Sciatic nerve (tissue), 2 donors: ENCODE measurements around the gene MAPK7. TPM values are rescaled to one million over a fixed set of nuclear protein-coding genes. Genes with fewer than 3 reads are reported as not detected.

ENCODE experiments used
- ATAC-seq: fragments of 200-7000 bp; cut with Tn5 transposase; one replicate; pipeline ENCODE4 v1.9.1; 2020; ENCODE audit warnings: mild to moderate bottlenecking, moderate library complexity
- DNase-seq: peaks from one replicate; pipeline ENCODE4 v3.0.0-alpha.2; 2020; ENCODE audit warnings: low spot score
- intact Hi-C: fragments of 100-400 bp; cut with DNase I; formaldehyde crosslinking; loops from one replicate; pipeline ENCODE4 v1.14.2; 2022
- total RNA-seq: library from RNA; stranded (reverse); fragmentation: NEBNext Ultra II Directional; extraction: Animal tissue kit (Norgen Biotek cat#: 25700); gene quantifications from one replicate; pipeline ENCODE4 v1.2.1, GENCODE V29; 2021
- donor health status: DM: no; HTN: no; CAD: no.
- donor health status: DM: no; HTN: no; CAD: no.

Gene MAPK7
- total RNA-seq, 1 donor from 2014 or later = 28.2 TPM

GRCh38 chr17:19359856-19360255 lies 18.4 kb upstream of the MAPK7 start:
- no peak for DNase-seq
- intact Hi-C loops = loop anchor here (5.0 kb wide), 1 partner anchor 87 kb away; no protein-coding TSS in a partner anchor
- ATAC-seq = no peak

- DNase-seq = no peak
- no peak for ATAC-seq
- intact Hi-C loops = loop anchor here (5.0 kb wide), 1 partner anchor 87 kb away; no protein-coding TSS in a partner anchor
These were observed 17.5 kb upstream of the MAPK7 start for GRCh38 chr17:19360772-19361171.

- DNase-seq = no peak
- intact Hi-C loops = loop anchor here (5.0 kb wide), 1 partner anchor 86 kb away; no protein-coding TSS in a partner anchor
- no peak for ATAC-seq
These were observed 17.0 kb upstream of the MAPK7 start for GRCh38 chr17:19361326-19361725.

- DNase-seq (no peak), ATAC-seq (no peak)
- intact Hi-C loops = loop anchor here (5.0 kb wide), 1 partner anchor 85 kb away; no protein-coding TSS in a partner anchor
These were observed 16.4 kb upstream of the MAPK7 start for GRCh38 chr17:19361944-19362276.

- intact Hi-C loops = loop anchor here (5.0 kb wide), 1 partner anchor 85 kb away; no protein-coding TSS in a partner anchor
- ATAC-seq (peak; percentile 97), DNase-seq (peak; percentile 97)
These were observed 15.8 kb upstream of the MAPK7 start, which contains the start of gene B9D1 for GRCh38 chr17:19362277-19363113. B9D1 (minus strand) TSS chr17:19362723; CDS start chr17:19362569, 154 bp downstream.

GRCh38 chr17:19363114-19363438 lies 15.2 kb upstream of the MAPK7 start:
- intact Hi-C loops = loop anchor here (5.0 kb wide), 1 partner anchor 84 kb away; no protein-coding TSS in a partner anchor
- no peak for ATAC-seq

GRCh38 chr17:19363460-19364035 lies 14.8 kb upstream of the MAPK7 start:
- ATAC-seq = no peak
- DNase-seq = no peak
- intact Hi-C loops = loop anchor here (5.0 kb wide), 1 partner anchor 84 kb away; no protein-coding TSS in a partner anchor

More at GRCh38 chr17:19363114-19363438, 15.2 kb upstream of the MAPK7 start:
- DNase-seq = no peak

GRCh38 chr17:19364699-19365498 lies 13.4 kb upstream of the MAPK7 start:
- intact Hi-C loops = loop anchor here (5.0 kb wide), 1 partner anchor 82 kb away; no protein-coding TSS in a partner anchor
- ATAC-seq (no peak), DNase-seq (no peak)

GRCh38 chr17:19365499-19365817 lies 12.8 kb upstream of the MAPK7 start:
- intact Hi-C loops = no loop called here
- ATAC-seq = no peak
- DNase-seq = no peak

GRCh38 chr17:19365833-19366636 lies 12.3 kb upstream of the MAPK7 start:
- intact Hi-C loops = no loop called here
- no peak for ATAC-seq
- no peak for DNase-seq

GRCh38 chr17:19366637-19366972 lies 11.7 kb upstream of the MAPK7 start:
- no peak for ATAC-seq
- no peak for DNase-seq
- intact Hi-C loops = no loop called here

- intact Hi-C loops = no loop called here
- ATAC-seq = peak; percentile 12
These were observed 10.1 kb upstream of the MAPK7 start for GRCh38 chr17:19368229-19368628.

GRCh38 chr17:19369107-19369778 lies 9.1 kb upstream of the MAPK7 start:
- intact Hi-C loops = no loop called here
- DNase-seq = no peak
- ATAC-seq = no peak

More at GRCh38 chr17:19368229-19368628, 10.1 kb upstream of the MAPK7 start:
- DNase-seq = no peak

GRCh38 chr17:19369846-19370492 lies 8.3 kb upstream of the MAPK7 start:
- intact Hi-C loops = no loop called here
- DNase-seq (peak; percentile 44), ATAC-seq (no peak)

- intact Hi-C loops = no loop called here
- DNase-seq (peak; percentile 67), ATAC-seq (peak; percentile 85)
These were observed 7.8 kb upstream of the MAPK7 start for GRCh38 chr17:19370493-19370960.

GRCh38 chr17:19371259-19372010 lies 6.9 kb upstream of the MAPK7 start:
- intact Hi-C loops = no loop called here
- ATAC-seq = no peak
- DNase-seq = peak; percentile 43

GRCh38 chr17:19372011-19372370 lies 6.3 kb upstream of the MAPK7 start:
- no peak for DNase-seq
- intact Hi-C loops = no loop called here
- ATAC-seq = no peak
